ENCODE measurements around the gene RHBDL1. TPM values are rescaled to one million over a fixed set of nuclear protein-coding genes. Genes with fewer than 3 reads are reported as not detected.

Gene RHBDL1
- total and polyA plus RNA-seq, 10 of the 15 experiments (the other 5 are each of a cell fraction or from before 2014, with no cell fraction given) = 0.04 to 1.3 (median 0.65) TPM; not detected in 5

GRCh38 chr16:642189-643049 lies 33.1 kb upstream of the RHBDL1 start (continued):
- TF ChIP-seq NFIC (IDR thresholded peaks at IDR 0.05; ENCODE audit: low read depth, low read length) (no peak), IKZF1 (conservative IDR thresholded peaks at IDR 0.05) (peak; percentile 39; the same call in 1 of the 2 replicates), TCF12 (IDR thresholded peaks at IDR 0.05; ENCODE audit: low read depth, low read length) (no peak), ZNF207 (IDR thresholded peaks at IDR 0.05; ENCODE audit: borderline replicate concordance) (no peak), GABPA (IDR thresholded peaks at IDR 0.05; ENCODE audit: low read depth) (no peak), NR2C1 (IDR thresholded peaks at IDR 0.05) (no peak; the same call in 1 of the 2 replicates), IKZF2 (IDR thresholded peaks at IDR 0.05) (peak; percentile 25 to 34; a peak in 2 of 4 replicates), ZBTB4 (CRISPR knock-in tag; IDR thresholded peaks at IDR 0.05) (no peak), MYB (IDR thresholded peaks at IDR 0.05; ENCODE audit: borderline replicate concordance, low read depth, low read length) (no peak), NR2F1 (conservative IDR thresholded peaks at IDR 0.05) (0 out of 2 replicates have a peak, but pooled peaks have one; percentile 65), CHD2 (IDR thresholded peaks at IDR 0.05; ENCODE audit: borderline replicate concordance, low read depth, low read length) (0 out of 2 replicates have a peak, but pooled peaks have one; percentile 7), HDAC6 (IDR thresholded peaks at IDR 0.05; ENCODE audit: unreplicated experiment) (peak; percentile 31), ZZZ3 (IDR thresholded peaks at IDR 0.05; ENCODE audit: control insufficient read depth, insufficient read length, low read depth) (no peak), ZNF384 (IDR thresholded peaks at IDR 0.05; ENCODE audit: borderline replicate concordance, low read depth, low read length) (no peak), SMAD5 (IDR thresholded peaks at IDR 0.05; ENCODE audit: low read depth) (no peak), MXI1 (IDR thresholded peaks at IDR 0.05; ENCODE audit: low read depth, low read length) (peak; percentile 14; the same call in 1 of the 2 replicates), USF2 (IDR thresholded peaks at IDR 0.05; ENCODE audit: borderline replicate concordance, low read depth, low read length) (peak; percentile 18), ZBED1 (IDR thresholded peaks at IDR 0.05; ENCODE audit: borderline replicate concordance) (no peak), NBN (IDR thresholded peaks at IDR 0.05) (peak; percentile 51; the same call in 1 of the 2 replicates), PML (IDR thresholded peaks at IDR 0.05; ENCODE audit: low read length) (no peak), SMARCA5 (IDR thresholded peaks at IDR 0.05) (peak; percentile 58; the same call in 1 of the 2 replicates), BCLAF1 (IDR thresholded peaks at IDR 0.05) (no peak), BCL11A (IDR thresholded peaks at IDR 0.05; ENCODE audit: low read depth, low read length) (no peak), CEBPB (IDR thresholded peaks at IDR 0.05; ENCODE audit: borderline replicate concordance in 1 of 2, low read depth in 2 of 2, low read length in 2 of 2) (no peak), CHD1 (IDR thresholded peaks at IDR 0.05; ENCODE audit: low read depth, low read length) (no peak)
